Esophagus muscularis mucosa (tissue), 4 donors: ENCODE data around the gene APOBEC2. TPM values are rescaled to one million over a fixed set of nuclear protein-coding genes. Genes with fewer than 3 reads are reported as not detected.
"Not testable (repeated sequence)": the region's sequence is repeated elsewhere in the genome, so short reads cannot be mapped to it uniquely, and the experiment has no call there.

ENCODE experiments used
- DNase-seq: peaks from one replicate; pipeline ENCODE4 v3.0.0-alpha.2; 2017; ENCODE audit errors: extremely low spot score
- H3K27ac ChIP-seq, 4 donors: fragments of 200-600 bp; sonication (generic); replicated peaks in 1 of 4; 1 replicate in 3 of 4; 2 replicates in 1 of 4; pipeline ENCODE4 v1.5.1; 2016 to 2019; ENCODE audit warnings: mild to moderate bottlenecking in 1 of 4
- H3K27me3 ChIP-seq, 4 donors: fragments of 200-600 bp; sonication (generic); one replicate each; pipeline versions ENCODE4 v1.5.1 to v1.6.0; 2016 to 2019
- H3K36me3 ChIP-seq, 4 donors: fragments of 200-600 bp; sonication (generic); one replicate each; pipeline ENCODE4 v1.5.1; 2016 to 2019
- H3K4me1 ChIP-seq, 4 donors: fragments of 200-600 bp; sonication (generic); one replicate each; pipeline ENCODE4 v1.5.1; 2016 to 2019
- H3K4me3 ChIP-seq, 4 donors: fragments of 200-600 bp; sonication (generic); 1 replicate in 2 of 4; 2 replicates in 2 of 4; pipeline ENCODE4 v1.5.1; 2016 to 2019; ENCODE audit warnings: mild to moderate bottlenecking in 4 of 4, moderate library complexity in 1 of 4
- H3K9me3 ChIP-seq, 4 donors: fragments of 200-600 bp; sonication (generic); 1 replicate in 3 of 4; 2 replicates in 1 of 4; pipeline ENCODE4 v1.5.1; 2016 to 2019
- EP300 ChIP-seq: sonication (generic); formaldehyde crosslinking; IDR thresholded peaks from one replicate; pipeline ENCODE4 v1.6.1; 2017; ENCODE audit warnings: antibody characterized with exemption
- POLR2A ChIP-seq: fragments of 450-650 bp; IDR thresholded peaks from one replicate; pipeline ENCODE4 v1.6.1; 2017; ENCODE audit warnings: antibody characterized with exemption, moderate library complexity, mild to moderate bottlenecking, low read depth
- POLR2AphosphoS5 ChIP-seq, 2 donors: sonication (generic); formaldehyde crosslinking; IDR thresholded peaks; one replicate each; pipeline ENCODE4 v1.6.1; 2017; ENCODE audit warnings: antibody characterized with exemption in 2 of 2
- whole genome bisulfite sequencing: methylation state at CpG from one replicate; pipeline ENCODE4 v1.1.5; 2018; 5-methylcytosine and 5-hydroxymethylcytosine counted together
- intact Hi-C: fragments of 100-400 bp; cut with DNase I; formaldehyde crosslinking; loops from one replicate; pipeline ENCODE4 v1.15.1; 2023
- total RNA-seq, 4 donors: library from RNA; depleted of rRNA; stranded (reverse); fragments of >200 nt; gene quantifications; one replicate each; pipeline versions ENCODE4 v1.1.0 to v1.2.1, GENCODE V29; 2016
- TF ChIP-seq, protein P1 (sequence below), 3 experiments: fragments of 200-600 bp in 2 of 3; fragments of 450-650 bp in 1 of 3; sonication (generic) in 2 of 3; IDR thresholded peaks; one replicate each; pipeline ENCODE4 v1.5.1; 2017 to 2019; ENCODE audit warnings: antibody characterized with exemption in 3 of 3, mild to moderate bottlenecking in 2 of 3, moderate library complexity in 1 of 3

APOBEC2 gene
- total RNA-seq = 1 to 10 TPM in 1 of 4 donors, under 1 TPM in 2, not detected in 1; 0.50 to 1.0 (median 0.97) TPM

DNA sequence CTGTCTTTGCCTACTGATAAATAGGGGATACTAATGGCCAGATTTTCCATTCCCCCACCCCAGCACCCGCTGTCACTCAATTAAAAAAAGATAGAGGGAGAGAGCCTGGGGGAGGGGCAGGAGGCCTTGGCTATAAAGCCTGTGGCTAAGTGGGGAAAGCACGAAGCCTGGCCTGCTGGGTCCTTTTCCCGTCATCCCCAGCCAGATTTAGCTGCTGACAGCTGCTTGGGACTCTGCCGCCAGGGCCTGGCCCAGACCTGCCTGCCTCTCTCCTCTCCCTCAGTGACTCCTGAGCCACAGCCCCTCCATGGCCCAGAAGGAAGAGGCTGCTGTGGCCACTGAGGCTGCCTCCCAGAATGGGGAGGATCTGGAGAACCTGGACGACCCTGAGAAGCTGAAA is at the start of gene APOBEC2:
Gene APOBEC2 (plus strand): TSS at position 162 of the 400 bp plus-strand sequence. CDS start 146 bp downstream, at position 308.
- WGBS = 47% methylated on average over 5 of the region's 5 CpGs
- Histone ChIP-seq H3K4me3 (no peak within 1 kb of the TSS), H3K36me3 (peaks cover 0 to 8% (median 0%) of the 10 kb centered on the region in 4 donors), H3K27ac (peak within 1 kb of the TSS; percentile 40 to 74 (median 58)), H3K27me3 (no peaks in the 10 kb centered on the region), H3K4me1 (peaks cover 32 to 69% (median 57%) of the 10 kb centered on the region in 4 donors), H3K9me3 (no peaks in the 10 kb centered on the region)
- intact Hi-C loops = no loop called here
- TF ChIP-seq POLR2A = no peak
- TF ChIP-seq, protein P1, sequence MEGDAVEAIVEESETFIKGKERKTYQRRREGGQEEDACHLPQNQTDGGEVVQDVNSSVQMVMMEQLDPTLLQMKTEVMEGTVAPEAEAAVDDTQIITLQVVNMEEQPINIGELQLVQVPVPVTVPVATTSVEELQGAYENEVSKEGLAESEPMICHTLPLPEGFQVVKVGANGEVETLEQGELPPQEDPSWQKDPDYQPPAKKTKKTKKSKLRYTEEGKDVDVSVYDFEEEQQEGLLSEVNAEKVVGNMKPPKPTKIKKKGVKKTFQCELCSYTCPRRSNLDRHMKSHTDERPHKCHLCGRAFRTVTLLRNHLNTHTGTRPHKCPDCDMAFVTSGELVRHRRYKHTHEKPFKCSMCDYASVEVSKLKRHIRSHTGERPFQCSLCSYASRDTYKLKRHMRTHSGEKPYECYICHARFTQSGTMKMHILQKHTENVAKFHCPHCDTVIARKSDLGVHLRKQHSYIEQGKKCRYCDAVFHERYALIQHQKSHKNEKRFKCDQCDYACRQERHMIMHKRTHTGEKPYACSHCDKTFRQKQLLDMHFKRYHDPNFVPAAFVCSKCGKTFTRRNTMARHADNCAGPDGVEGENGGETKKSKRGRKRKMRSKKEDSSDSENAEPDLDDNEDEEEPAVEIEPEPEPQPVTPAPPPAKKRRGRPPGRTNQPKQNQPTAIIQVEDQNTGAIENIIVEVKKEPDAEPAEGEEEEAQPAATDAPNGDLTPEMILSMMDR (IDR thresholded peaks at IDR 0.05) = no peak
- peak in 1 of 2 donors; percentile 36 for TF ChIP-seq POLR2AphosphoS5 (IDR thresholded peaks at IDR 0.05)
- no peak for TF ChIP-seq EP300
- no peak for DNase-seq

DNA sequence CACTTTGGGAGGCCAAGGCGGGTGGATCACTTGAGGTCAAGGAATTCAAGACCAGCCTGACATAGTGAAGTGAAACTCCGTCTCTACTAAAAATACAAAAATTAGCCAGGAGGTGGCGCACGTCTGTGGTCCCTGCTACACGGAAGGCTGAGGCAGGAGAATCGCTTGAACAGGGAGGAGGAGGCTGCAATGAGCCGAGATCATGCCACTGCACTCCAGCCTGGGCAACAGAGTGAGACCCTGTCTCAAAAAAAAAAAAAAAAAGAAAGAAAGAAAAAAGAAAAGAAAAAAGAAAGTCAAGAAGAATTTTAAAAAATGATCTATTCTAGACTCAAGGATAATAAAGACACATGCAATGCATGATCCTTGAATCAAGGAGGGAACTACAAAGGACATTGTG is 46.8 kb upstream of the APOBEC2 start:
- not testable (repeated sequence) for H3K36me3 ChIP-seq, H3K27me3 ChIP-seq, H3K4me3 ChIP-seq, H3K9me3 ChIP-seq, H3K27ac ChIP-seq, H3K4me1 ChIP-seq
- TF ChIP-seq, protein P1 (IDR thresholded peaks at IDR 0.05) = peak; percentile 54 to 69 (median 64)
- WGBS = 20% methylated on average over 7 of the region's 7 CpGs
- DNase-seq = peak; percentile 94
- intact Hi-C loops = loop anchor here (2.0 kb wide), 1 partner anchor 61 kb away; no protein-coding TSS in a partner anchor

DNA sequence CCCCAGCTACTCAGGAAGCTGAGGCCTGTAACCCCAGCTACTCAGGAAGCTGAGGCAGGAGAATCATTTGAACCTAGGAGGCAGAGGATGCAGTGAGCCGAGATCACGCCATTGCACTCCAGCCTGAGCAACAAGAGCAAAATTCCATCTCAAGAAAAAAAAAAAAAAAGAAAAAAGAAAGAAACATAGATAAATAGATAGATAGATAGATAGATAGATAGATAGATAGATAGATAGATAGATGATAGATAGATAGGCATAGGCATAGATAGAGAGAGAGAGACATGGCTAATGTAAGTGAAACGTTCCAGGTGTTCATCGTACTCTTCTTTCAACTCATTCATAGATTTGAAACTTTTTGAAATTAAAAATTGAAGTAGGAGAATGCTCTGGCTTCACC is 46.0 kb upstream of the APOBEC2 start:
- intact Hi-C loops = loop anchor here (2.0 kb wide), 1 partner anchor 60 kb away; no protein-coding TSS in a partner anchor
- not testable (repeated sequence) for H3K9me3 ChIP-seq, H3K27ac ChIP-seq, H3K27me3 ChIP-seq, H3K4me1 ChIP-seq, H3K36me3 ChIP-seq, H3K4me3 ChIP-seq, DNase-seq
- WGBS = 95% methylated on average over 4 of the region's 4 CpGs

DNA sequence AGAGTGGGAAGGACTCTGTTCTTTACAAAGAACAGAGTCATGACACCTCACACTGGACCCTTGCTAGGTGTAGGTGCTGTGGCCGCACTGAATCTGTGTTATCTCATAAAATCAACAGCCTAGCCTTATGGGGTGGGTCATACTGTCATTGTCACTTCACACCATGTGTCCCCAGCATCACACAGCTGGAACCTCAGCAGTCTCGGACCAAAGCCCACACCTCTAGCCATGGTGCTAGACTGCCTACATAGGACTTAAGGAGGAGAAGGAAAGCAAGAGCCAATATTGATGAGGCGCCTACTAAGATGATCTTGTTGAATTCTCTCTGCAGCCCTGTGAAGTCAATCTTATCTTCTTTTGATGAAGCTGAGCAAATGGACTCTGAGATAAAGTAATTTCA is 45.0 kb upstream of the APOBEC2 start:
- no peak for TF ChIP-seq POLR2A
- no peak for TF ChIP-seq EP300
- TF ChIP-seq, protein P1 (IDR thresholded peaks at IDR 0.05) = no peak
- no peak for TF ChIP-seq POLR2AphosphoS5 (IDR thresholded peaks at IDR 0.05)
- intact Hi-C loops = no loop called here
- Histone ChIP-seq H3K9me3 (no peaks in the 10 kb centered on the region), H3K27ac (no peak overlapping the region), H3K27me3 (no peaks in the 10 kb centered on the region), H3K4me3 (no peak overlapping the region), H3K36me3 (no peaks in the 10 kb centered on the region), H3K4me1 (no peaks in the 10 kb centered on the region)
- 94% methylated on average over 3 of the region's 3 CpGs for WGBS
- DNase-seq = no peak

DNA sequence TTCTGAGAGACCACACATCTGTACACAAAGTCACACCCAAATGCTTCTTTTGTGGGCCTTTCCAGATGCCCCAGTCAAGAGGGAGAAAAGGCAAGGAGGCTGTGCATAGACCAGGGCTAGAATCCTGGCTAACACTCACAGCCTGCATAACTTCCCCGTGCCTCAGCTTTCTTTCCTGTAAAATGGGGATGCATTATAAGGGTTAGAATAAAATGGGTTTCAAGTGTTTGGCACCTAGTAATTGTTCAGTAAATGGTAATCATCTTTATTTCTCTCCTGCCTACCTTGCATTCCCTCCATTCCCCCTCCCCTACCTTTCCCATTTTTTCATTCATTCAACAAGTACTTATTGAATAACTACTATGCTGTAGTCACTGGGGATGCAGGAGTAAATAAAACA is 43.3 kb upstream of the APOBEC2 start:
- TF ChIP-seq POLR2AphosphoS5 (IDR thresholded peaks at IDR 0.05) = no peak
- Histone ChIP-seq H3K4me3 (no peak overlapping the region), H3K9me3 (no peaks in the 10 kb centered on the region), H3K27ac (no peak overlapping the region), H3K27me3 (no peaks in the 10 kb centered on the region), H3K4me1 (no peaks in the 10 kb centered on the region), H3K36me3 (no peaks in the 10 kb centered on the region)
- no peak for DNase-seq
- intact Hi-C loops = no loop called here
- 92% methylated on average over 1 of the region's 1 CpG for WGBS

DNA sequence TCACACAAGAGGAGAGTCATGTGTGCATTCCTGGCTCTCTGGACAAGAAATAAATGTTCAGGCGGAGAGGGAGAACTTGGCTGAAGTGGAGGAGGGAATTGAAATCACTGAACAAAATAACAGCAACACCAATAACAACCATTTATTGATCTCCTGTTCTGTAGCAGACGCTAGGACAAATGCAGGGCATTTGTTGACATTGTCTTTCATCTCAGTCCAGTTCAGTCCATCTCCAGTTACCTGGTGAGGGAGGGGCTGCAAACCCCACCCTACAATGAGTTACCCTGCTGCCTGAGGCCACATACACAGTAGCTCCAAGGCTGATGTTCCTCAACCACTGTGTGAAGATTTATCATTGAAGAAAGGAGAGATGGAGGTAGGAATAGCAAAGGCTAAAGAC is 41.3 kb upstream of the APOBEC2 start:
- WGBS = 92% methylated on average over 2 of the region's 2 CpGs
- H3K9me3 ChIP-seq = no peaks in the 10 kb centered on the region
- intact Hi-C loops = no loop called here
- TF ChIP-seq EP300 (no peak), POLR2AphosphoS5 (IDR thresholded peaks at IDR 0.05) (no peak), POLR2A (no peak)
- TF ChIP-seq, protein P1 (IDR thresholded peaks at IDR 0.05) = no peak
- DNase-seq = no peak
- no peaks in the 10 kb centered on the region for H3K27me3 ChIP-seq
- no peak overlapping the region for H3K27ac ChIP-seq
- H3K4me3 ChIP-seq = no peak overlapping the region
- H3K4me1 ChIP-seq = no peaks in the 10 kb centered on the region
- no peaks in the 10 kb centered on the region for H3K36me3 ChIP-seq
